Measurements from ENCODE around the gene IL32.

IL32 gene, protein sequence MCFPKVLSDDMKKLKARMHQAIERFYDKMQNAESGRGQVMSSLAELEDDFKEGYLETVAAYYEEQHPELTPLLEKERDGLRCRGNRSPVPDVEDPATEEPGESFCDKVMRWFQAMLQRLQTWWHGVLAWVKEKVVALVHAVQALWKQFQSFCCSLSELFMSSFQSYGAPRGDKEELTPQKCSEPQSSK

DNA sequence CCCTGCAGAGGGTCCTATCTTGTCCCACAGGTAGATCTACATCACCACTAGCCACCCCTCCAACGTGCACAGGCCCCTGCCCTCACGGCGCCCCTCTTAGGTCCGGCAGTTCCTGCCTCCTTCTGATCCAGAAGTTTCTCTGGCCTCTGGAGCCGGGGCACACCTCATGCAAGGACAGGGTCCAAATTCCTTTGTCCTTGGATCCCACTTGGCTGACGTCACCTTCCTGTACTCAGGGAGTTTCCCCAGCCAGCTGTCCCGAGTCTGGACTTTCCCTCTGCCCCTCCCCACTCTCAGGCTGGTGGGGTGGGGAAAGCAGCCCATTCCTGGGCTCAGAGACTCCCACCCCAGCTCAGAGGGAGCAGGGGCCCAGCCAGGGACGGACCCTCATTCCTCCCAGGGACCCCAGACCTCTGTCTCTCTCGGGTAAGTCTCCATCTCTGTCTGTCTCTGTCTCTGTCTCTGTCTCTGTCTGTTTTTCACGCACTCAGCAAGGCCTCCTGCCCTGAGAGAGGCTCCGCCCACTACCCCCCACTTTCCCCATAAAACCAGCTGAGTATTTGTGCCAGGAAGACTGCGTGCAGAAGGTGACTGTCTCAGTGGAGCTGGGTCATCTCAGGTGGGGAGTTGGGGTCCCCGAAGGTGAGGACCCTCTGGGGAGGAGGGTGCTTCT, at the start of gene IL32:
IL32 (plus strand) TSS at position 572 of the 673 bp plus-strand sequence. CDS start 172 bp downstream, outside the sequence.
- peak; percentile 78 for DNase-seq (ENCODE audit: low read depth)
- TF ChIP-seq CTCF (IDR thresholded peaks at IDR 0.05; ENCODE audit: insufficient read depth, low read depth, low read length, missing control alignments): no peak
- H3K4me3 ChIP-seq (ENCODE audit: low read length): no peak within 1 kb of the TSS

DNA sequence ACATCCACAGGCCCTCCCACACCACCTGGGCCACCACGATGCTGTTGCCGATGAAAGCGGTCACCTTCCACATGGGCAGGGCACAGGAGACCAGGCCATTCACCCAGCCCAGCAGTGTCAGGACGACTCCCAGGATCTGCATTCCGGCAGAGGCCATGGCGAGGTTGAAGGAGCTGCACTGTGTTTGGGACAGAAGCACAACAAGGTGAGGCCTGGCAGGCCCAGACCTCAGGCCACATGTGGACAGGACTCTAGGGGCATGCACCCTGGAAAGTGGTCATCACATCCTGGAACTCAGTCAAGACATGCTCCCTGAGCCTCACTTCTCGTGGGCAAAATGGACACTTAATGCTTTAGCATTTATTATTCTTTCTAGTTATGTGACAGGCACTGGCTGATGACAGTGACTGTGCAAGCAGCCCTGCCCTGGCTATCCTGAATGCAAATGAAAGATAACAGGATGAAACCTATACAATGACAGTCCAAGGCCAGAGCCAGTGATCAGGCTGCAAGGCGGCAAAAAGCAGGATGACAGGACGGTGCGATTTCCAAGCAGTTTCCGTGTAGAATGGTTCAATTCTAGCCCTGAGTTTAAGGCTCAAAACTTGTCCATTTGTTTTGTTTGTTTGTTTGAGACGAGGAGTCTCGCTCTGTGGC, 49.4 kb upstream of the IL32 start:
- DNase-seq (ENCODE audit: low read depth): no peak
- TF ChIP-seq CTCF (IDR thresholded peaks at IDR 0.05; ENCODE audit: insufficient read depth, low read depth, low read length, missing control alignments): no peak
- no peak overlapping the region for H3K4me3 ChIP-seq (ENCODE audit: low read length)

- no peak overlapping the region for H3K4me3 ChIP-seq (ENCODE audit: low read length)
- no peak for TF ChIP-seq CTCF (IDR thresholded peaks at IDR 0.05; ENCODE audit: insufficient read depth, low read depth, low read length, missing control alignments)
- DNase-seq (ENCODE audit: low read depth): no peak
Measured at GRCh38 chr16:3017344-3017743, 48.1 kb upstream of the IL32 start.

DNA sequence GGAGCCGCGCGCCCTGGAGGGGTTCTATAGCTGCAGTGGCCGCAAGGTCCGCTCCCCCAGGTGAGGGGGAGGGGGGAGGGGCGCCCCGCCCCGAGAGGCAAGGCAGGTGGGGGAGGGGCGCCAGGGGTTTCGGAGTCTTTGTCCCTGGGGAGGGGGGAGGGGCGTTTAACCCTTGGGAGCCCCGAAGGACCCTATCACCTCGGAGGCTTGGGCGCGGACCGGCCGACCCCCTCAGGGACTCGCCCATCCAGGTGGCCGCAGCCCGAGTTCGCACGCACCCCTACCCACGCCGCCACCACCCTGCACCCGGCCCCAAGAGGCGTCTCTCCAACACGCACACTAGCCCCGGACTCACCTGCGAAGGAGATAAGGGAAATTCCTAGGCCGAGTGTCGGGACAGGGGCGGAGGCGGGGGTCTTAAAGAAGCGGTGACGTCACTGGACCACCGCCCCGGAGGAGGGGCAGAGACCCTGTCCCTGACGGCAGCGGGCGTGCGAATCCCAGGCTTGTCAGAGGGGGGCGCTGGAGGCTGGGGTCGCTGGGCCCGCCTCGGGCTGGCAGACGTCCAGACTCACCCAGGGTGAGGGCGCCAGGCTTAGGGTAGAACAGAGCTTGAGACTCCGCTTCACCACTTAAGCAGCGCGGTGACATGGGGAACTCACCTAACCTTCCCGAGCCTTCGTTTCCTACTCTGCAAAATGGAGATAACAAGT, 47.5 kb upstream of the IL32 start, which contains the start of gene CLDN6:
CLDN6 (minus strand) TSS at position 390 of the 713 bp plus-strand sequence. CDS start 2,162 bp downstream, outside the sequence.
- H3K4me3 ChIP-seq (ENCODE audit: low read length): no peak within 1 kb of the TSS
- no peak for DNase-seq (ENCODE audit: low read depth)
- TF ChIP-seq CTCF (IDR thresholded peaks at IDR 0.05; ENCODE audit: insufficient read depth, low read depth, low read length, missing control alignments): peak; percentile 10

GRCh38 chr16:3019594-3020246, 45.7 kb upstream of the IL32 start:
- no peak for DNase-seq (ENCODE audit: low read depth)
- peak overlapping the region; percentile 48 for H3K4me3 ChIP-seq (ENCODE audit: low read length)
- TF ChIP-seq CTCF (IDR thresholded peaks at IDR 0.05; ENCODE audit: insufficient read depth, low read depth, low read length, missing control alignments): no peak

DNA sequence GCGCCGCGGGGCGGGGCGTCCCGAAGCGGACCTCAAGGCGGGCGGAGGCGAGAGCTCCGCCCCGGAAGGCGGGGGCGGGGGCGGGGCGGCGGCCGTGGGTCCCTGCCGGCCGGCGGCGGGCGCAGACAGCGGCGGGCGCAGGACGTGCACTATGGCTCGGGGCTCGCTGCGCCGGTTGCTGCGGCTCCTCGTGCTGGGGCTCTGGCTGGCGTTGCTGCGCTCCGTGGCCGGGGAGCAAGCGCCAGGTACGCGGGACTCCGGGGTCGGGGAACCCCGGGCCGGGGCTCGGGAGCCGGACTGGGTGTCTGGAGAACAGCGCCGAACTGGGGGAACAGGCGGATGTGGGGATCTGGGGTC, 45.2 kb upstream of the IL32 start, which contains the start of gene TNFRSF12A:
TNFRSF12A (plus strand) TSS at position 122 of the 357 bp plus-strand sequence; CDS start at position 152, 30 bp downstream.
- peak; percentile 87 for DNase-seq (ENCODE audit: low read depth)
- H3K4me3 ChIP-seq (ENCODE audit: low read length): peak within 1 kb of the TSS; percentile 94
- TF ChIP-seq CTCF (IDR thresholded peaks at IDR 0.05; ENCODE audit: insufficient read depth, low read depth, low read length, missing control alignments): no peak

Measured in epithelial cell of esophagus (primary cell).